DMS153 (cell line): ENCODE data around the gene CHCHD6.
A peak's percentile ranks its signal among the peaks of the same experiment; 100 is the strongest.

Source experiments
- DNase-seq: peaks from one replicate; lab custom pipeline; 2025; lab: John Stamatoyannopoulos, UW

The CHCHD6 gene

GRCh38 chr3:126922466-126922865 lies 218.4 kb downstream of the CHCHD6 start:
- DNase-seq, result no peak

GRCh38 chr3:126923423-126923822 lies 219.4 kb downstream of the CHCHD6 start:
- no peak for DNase-seq

DNA sequence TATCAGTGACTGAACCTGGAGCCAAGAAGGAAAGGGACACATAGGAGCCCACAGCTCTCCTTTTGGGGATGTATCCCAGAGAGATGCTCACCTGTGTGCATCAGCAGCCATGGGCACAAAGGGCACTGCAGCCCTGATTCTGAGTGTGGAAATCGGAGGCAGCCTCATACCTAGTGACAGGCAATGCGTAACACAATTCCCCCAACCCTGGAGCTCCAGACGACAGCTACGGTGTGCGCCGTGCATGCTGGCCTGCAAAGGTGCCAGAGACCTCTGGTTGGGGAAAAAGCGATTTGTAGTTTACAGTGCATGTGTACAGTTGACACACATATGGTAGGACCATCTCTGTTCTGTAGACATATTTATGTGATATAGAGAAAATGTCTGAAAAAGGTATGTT lies 219.9 kb downstream of the CHCHD6 start:
- no peak for DNase-seq

DNA sequence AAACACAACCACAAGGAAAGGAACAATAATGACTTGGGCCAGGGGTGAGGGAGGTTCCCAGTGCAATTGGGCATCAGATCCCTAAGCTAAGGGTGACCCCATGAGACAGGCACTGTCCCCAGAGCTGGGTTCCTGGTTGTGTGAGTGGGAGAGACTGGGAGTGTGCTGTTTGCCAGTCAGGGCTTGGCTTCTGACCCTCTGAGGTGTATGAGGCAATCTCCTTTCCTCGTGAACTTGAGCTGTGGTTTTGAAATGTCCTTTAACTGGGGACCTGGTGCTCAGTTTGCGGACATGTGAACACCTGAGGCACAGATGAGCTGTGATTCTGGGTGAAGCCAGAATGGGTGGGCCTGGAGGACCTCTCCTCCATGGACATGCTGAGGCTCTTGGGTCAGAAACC lies 220.4 kb downstream of the CHCHD6 start:
- no peak for DNase-seq

DNA sequence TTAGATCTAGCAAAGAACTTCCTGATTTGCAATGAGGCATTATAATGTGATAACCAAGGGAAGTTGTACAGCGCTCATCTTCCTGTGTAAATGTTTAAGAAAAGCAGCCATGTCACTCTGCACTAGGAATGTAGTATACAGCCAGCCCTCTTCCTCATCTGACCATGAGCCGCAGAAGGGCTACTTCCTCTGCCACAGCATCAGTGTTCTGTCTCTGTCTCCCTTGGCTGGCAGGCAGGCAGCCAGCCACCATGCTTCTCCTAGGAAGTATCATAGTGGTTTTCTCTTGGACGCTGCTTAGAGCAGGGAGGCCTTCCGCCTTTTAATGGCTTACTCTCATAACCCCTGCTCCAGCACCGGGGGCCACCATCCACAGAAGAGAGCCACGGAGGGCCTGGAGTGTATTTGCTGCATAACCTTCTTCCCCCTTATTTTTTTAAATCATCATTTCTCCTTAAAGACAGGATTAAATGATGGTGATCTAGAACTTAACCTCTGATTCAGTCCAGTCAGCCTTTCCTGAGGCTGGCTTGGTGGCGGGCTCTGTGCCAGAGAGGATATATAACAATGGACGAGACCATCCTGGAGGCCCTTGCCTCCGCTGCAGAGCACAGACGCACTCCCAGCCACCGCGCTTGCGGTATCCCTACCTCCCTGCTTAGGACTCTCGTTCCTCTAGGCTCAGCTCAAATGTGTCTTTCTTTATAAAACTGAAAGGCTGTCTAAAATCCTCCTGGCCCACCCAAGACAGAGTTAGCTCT lies 221.6 kb downstream of the CHCHD6 start:
- no peak for DNase-seq

- no peak for DNase-seq
These were observed 222.8 kb downstream of the CHCHD6 start for GRCh38 chr3:126926684-126927400.

DNA sequence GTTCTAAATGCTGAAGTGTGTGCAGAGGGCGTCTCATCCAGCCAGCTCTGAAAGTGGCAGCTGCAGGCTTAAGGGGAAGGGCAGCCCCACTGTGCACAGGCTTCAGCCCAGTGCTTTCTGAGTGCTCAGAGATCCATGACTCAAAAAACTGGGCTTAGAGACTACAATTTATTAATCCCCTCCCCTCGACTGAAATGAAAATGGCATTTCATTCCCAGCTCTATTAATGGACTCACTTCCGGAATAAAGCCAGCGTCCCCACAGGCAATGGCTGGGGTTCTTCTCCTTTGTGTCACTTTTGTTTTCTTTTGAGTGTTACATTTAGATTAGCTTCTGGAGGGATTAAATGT lies 223.3 kb downstream of the CHCHD6 start:
- no peak for DNase-seq

GRCh38 chr3:126927846-126928245 lies 223.8 kb downstream of the CHCHD6 start:
- DNase-seq, result no peak

GRCh38 chr3:126928921-126929474 lies 225.0 kb downstream of the CHCHD6 start:
- DNase-seq, result no peak

DNA sequence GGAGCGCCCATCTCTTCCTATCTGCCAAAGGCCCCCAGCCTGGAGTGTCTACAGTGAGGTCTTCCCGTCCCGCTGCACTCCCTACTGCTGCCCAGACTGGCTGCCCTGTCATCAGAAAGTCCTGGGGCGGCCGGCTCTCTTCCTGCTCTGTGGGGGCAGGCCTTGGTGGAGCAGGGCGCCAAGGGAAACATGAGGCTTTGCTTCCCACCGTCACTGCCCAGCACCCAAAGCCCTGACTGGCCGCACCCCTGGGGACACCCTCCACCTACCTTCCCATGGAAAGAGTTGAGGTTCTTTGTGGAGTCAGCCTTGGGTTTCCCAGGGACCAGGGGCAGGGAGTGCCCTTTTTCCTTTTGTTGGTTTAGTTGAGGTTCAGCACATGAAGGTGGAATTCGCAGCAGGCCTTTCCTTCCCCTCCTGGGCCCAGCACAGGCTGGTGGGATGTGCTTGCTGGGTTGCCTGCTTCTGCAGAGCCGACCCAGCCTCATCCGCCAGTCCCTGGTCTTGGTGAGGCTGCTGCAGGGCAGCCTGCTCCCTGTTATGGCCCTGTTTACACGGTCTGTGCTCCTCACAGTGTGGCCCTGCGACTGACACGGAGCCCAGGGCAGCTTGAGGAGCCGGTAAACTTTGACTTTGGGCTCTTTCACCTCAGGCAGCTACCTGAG lies 227.0 kb downstream of the CHCHD6 start:
- DNase-seq, result no peak

DNA sequence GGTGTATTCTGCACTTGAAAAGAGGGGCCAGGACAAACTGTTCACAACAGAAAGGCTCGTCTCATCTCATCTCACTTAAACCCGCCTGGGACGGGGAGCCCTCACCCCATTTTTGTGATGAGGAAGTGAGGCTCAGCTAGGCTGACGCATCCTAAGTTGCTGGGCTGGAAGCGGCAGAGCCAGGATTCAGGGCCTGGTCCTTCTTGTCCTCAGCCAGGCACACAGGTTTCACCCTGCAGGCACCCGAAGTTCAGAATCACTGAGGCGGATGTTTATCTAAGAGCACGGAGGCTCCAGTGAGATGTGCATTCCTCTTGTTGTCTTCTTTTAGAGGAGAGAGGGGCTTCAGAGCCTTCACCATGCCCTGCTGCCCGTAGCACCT lies 227.8 kb downstream of the CHCHD6 start:
- DNase-seq, result no peak

DNA sequence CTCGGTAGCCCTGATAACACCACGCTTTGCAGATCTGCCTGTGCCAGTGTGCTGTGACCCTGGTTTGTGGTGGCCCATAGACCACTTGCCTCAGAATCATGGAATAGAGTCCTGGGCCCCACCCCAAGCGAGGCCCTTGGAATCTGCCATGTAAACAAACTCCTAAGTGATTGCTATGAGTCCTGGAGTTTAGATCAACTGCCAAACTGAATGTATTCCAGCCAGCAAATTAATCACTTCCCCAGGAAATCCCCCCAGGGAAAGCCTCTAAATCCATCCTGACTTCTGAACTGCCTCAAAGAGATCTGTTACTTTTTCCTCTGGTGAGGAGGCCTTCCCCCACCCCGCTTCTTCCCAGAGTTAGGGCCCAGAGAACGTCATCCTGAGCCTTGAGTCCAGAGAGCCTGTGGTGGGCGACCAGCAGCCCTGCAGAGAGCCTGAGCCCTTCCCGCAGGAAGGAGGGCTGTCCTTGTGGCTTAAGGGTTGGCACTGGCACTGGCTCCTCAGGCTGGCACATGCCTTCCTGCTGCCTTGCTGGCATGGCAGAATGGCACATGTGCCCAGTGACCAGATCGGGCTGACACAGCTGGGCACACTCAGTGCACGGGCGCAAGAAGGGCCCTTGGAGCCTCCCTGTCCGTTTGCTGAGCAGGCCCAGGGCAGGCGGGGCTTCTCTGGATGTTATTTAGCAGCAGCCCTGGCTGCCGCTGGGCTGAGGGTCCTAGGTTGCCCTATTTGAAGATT lies 228.3 kb downstream of the CHCHD6 start:
- DNase-seq, result no peak

- no peak for DNase-seq
These were observed 230.0 kb downstream of the CHCHD6 start for GRCh38 chr3:126934031-126934531.

DNA sequence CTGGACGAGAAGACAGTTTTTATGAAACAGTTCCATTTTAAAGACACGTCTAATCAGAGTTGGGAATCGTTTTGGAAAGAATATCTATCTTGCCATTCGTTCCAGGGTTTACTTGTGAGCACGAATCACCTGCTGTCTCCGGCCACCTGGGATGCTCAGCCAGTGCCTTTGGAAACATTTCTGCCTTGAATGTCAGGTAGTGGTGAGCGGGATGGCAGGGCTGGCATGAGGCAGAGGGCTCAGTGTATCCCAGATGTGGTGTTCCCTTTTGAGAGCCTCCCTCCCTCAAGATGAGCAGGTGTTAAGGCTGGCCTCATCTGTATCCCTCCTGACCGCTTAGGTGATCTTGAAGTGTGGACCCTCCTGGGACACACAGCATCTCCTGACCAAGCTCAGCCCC lies 231.0 kb downstream of the CHCHD6 start:
- DNase-seq, result no peak

DNA sequence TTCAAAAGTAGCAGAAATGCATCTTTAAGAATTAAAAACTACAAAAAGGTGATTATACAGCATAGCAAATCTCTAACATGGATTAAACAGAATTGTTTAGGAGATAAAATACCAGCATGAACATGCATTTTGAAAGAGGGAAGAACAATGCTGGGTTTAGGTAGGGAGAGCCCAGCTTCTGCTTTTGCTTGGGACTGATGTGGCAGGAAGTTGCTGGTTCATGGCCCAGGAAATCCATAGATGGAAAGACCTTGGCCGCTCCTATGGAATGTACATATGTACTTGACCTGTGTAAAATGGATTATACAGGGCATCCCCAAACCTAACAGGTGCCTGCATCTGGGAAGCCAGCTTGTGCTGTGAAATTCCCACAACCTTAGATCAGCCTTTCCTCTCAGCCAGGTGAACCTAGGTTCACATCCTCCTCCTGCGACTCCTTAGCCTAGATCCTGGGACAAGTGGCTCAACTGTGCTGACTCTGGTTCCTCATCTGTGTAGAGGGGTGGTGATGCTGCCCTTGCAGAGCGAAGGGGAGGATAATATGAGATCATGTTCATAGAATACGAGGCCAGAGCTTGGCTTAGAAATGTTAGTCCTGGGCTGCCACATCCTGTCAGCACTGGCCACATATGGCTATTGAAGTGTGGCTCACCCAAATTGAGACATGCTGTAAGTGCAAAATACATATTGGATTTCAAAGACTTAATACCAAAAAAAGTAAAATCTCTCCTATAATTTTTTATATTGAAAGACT lies 231.9 kb downstream of the CHCHD6 start:
- DNase-seq, result no peak

DNA sequence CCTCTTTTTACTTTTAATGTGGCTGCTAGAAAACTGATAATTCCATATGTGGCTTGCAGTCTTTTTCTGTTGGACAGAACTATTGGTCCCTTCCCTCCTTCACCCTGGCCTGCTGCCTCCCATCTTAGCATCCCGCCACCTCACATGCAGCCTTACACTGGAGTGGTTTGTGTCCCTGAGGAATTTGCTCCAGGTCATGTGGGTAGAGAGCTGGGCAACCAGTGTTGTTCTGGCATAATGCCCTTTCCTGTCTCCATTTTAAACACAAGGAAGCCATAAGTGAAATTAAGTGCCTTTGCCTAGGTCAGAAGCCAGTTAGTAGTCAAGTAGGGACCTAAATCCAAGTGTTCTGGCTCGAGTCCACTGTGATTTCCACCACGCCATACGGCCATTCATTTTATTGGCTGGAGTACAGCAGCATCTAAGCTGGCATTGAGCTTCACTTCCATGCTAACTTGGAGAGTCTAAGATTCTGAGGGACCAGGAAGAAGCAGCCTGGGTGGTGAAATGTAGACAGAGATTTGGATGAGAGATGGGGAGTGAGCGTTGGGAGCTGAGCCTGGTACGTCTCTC lies 232.9 kb downstream of the CHCHD6 start:
- DNase-seq, result peak; percentile 48

DNA sequence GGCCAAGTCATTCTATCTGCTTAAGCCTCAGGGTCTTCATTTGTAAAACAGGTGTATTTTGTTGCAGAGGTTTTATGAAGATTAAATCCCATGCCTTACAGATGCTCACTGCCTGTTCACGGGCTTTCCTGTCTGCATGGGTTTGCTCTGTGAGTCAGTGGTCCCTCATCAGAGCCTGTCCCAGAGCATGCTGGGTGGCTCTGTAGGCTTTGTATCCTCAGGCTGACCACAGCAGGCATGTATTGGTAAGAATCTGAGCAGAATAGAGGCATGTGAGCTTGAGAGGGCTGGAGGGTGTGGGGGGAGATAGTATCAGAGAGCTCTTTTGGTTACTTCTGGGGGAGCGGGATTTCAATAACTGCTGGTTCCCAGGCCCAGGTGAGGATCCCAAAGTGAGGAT lies 233.5 kb downstream of the CHCHD6 start:
- DNase-seq, result no peak

DNA sequence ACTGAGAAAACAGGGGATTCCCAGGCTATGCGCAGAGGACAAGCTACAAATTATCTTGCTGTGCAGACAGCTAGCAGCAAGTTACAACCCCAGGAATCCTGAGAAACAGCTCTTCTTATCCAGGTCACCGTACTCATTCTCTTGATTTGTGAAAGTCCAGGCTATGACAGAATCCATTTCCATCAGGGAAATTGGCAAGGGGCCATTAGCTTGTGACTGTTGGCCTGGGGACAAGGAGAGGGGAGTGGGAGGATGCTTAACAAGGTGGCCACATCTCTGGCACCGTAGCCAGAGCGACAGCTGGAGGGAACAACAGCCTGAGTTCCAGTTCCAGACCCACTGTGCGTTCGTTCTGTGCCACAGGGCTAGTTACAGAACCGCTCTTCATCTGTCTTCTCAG lies 233.9 kb downstream of the CHCHD6 start:
- peak; percentile 11 for DNase-seq

DNA sequence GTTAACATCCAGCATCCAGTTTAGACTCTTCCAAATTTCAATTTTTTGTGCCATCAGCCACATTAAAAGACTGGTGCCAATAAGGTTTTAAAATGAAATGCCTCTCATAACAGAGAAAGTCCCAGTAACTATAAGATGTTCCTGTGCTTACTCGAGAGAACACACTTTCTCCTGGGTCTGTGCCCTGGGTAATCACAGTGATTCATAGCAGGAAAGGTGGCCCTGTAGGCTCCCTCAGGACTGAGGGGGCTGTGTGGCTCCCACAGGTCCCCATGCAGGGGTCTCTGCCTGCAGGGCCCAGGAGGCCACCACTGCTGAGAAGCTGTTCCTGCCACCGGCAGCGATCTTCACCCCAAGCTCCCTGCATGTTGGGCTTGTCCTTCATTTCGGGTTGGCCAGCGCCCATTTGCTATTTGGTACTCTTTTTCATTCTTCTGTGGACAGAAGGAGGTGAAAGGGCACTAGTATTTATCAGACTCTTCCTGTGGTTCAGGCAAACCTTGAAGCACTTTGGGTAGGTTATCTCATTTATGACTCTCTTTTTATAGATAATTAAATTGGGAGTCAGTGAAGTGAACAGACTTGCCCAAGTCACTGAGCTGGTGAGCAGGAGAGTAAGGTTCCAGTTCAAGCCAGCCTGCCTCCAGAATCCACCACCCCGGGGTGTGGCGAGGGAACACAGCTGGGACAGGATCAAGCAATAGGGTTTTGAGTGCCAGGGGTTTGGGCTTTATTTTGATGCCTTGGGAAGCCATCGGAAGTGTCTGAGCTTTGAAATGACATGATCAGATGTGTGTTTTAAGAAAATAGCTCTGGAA lies 234.7 kb downstream of the CHCHD6 start:
- no peak for DNase-seq

GRCh38 chr3:126939338-126939718 lies 235.3 kb downstream of the CHCHD6 start:
- no peak for DNase-seq
